HG03439 (cell line): ENCODE measurements around the gene GH1.
"Not testable (repeated sequence)": the region's sequence is repeated elsewhere in the genome, so short reads cannot be mapped to it uniquely, and the experiment has no call there.

Source experiments
- ATAC-seq: cut with Tn5 transposase; IDR thresholded peaks from one replicate; pipeline ENCODE4 v1.9.1; 2021; ENCODE audit warnings: mild to moderate bottlenecking, moderate library complexity; ENCODE audit not compliant: unreplicated experiment

The GH1 gene

DNA sequence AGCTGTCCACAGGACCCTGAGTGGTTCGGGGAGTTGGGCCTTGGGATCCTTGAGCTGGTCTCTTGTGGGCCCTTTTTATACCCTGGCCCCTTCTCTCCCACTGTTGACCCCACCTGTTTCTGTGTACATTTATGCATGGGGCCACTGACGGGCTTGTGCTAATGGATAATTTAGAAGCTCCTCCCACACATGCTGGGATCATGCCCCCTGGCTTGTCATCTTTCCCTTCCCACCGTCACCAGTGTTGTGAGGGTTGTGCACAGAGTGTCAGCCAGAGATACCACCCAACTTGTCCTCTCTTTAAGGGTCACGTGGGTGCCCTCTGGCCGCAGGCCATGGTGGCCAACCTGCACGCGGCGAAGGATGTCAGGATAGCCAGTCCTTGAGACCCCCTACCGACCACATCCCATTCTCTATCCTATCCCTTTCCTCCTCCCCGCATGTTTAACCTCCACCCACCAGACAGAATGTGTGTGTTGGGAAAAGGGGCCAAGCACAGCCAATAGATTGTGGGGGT lies at the start of gene GH1:
Gene GH1 (minus strand): TSS at position 51 of the 517 bp plus-strand sequence. CDS start 63 bp downstream, outside the sequence.
- not testable (repeated sequence) for ATAC-seq

DNA sequence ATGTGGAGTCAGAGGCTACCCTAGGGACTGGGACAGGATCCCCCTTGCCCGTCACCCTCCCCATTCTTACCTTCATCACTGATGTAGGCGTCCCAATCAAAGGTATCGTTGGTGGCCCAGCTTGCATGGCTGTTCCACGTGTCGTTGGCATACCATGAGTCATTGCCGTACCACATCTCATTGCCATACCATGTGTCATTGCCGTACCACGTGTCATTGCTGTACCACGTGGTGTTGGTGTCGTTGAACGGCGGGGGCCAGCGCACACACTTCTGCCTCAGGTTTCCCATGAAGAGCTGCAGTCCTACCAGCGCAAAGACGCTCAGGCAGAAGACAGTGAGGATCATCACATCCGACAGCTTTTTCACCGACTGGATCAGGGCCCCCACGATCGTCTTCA lies 49.3 kb upstream of the GH1 start:
- ATAC-seq = no peak

DNA sequence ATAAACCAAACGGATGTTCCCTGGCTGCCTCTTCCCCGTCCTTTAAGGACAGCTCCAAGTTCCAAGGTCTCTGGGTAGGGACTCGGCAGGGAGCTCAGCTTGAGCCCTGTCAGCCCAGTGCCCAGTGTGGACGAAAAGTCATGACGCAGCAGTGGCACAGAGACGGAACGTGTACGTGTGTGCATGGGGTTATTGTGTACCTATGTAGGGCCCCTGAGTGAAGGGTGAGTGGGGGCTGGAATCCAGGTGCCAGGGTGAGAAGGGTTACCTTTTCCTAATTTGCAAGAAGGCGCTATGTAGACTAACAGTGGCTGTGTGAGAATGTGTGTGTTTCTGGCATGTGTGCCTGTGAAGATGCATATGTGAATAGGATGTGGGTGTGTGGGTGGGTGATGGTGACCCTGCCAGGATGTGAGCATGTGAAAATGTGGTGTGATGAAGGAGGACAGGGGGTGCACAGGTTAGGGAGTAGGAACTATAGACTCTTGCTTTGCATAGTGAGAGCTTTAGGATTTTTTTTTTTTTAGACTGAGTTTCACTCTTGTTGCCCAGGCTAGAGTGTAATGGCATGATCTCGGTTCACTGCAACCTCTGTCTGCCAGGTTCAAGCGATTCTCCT lies 48.1 kb upstream of the GH1 start:
- no peak for ATAC-seq

DNA sequence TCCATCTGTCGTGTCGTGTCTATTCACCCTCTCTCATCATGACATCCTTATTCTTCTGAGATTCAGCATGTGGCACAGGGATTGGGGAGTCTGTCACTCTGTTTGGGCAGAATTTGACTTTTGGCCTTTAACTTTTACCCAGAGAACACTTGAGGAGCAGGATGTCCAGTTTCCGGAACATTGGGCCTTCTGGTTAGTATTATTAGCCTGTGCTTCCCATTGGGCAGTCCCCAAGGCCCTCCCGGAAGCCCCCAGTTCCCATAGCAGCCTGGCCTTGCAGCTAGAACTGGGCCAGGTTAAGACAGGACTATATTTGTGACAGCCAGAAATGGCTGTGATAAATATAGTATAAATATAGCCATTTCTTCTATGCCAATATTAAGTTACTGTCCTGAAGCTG lies 44.5 kb upstream of the GH1 start:
- ATAC-seq = no peak

DNA sequence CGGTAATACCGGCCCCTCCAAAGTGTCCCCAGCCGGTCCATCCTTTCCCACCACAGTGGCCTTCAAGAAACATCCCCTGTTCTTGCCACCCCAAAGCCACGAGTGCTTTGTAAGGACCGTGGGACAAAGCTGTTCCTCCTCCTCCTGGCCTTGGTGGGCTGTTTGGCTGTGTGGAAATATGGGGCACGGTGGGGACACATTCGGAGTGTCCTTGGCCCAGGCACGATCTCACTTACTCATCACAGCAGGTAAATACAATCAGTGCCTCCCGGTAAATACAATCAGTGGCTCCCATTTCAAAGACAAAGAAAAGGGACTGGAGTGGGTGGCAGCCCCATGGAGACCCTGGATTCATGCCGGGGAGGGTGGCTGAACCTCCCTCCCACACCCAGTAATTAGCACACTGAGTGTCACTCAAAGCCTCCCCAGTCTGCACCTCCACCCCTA lies 43.7 kb upstream of the GH1 start:
- no peak for ATAC-seq

DNA sequence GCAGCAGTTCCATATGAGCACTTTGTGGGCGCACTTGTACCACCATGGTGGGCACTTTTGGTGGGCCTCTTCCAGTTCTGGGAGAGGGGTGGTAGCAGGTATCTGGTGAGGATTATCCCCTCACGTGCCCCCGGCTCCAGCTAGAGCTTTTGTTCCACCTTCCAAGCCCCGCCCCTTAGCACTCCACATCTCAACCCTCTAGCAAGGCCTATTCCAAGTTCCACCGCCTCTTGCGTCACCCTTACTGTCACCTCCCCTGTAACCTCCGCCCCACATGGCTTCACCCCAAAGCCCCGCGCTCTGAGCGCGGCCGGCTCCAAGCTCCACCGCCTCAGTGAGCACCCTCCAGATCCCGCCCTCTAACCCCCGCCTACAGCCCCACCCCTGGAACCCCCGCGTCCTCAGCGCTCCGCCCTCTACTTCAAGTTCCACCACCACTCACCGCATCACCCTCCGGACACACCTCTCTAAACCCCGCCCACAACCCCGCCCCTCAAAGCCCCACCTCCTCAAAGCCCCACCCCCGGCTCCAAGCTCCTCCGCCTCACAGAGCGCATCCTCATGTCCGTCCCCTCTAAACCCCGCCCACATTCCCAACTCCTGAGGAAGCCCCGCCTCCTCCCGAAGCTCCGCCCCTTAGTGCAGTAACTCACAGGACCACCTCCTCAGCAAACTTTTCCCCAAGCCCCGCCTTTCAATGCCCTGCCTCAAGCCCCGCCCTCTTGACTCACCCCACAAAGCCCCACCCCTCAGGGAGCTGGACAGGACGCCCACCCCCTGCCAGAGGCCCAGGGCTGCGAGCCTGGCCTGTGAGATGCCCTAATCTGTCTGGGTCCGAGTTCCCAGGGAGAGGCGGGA lies 42.9 kb upstream of the GH1 start:
- ATAC-seq = no peak

DNA sequence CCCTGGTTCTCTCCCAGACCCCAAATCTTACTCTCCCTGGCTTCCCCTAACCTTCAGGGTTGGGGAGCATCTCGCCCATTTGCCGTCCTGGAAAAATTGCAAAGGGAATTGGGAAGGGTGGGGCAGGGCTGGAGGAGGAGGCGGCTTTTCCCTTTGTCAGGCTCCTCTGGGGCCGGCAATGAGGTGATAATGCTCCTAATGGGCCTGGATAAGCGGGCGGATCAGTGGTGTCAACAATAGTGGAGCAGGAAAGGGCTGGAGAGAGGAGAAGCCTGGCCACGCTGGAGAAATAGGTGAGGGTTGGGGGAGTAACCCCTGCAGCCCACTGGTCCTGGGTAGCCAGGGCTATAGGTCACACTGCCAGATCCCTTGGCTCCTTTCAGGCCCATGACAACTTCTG lies 41.8 kb upstream of the GH1 start:
- ATAC-seq = no peak

DNA sequence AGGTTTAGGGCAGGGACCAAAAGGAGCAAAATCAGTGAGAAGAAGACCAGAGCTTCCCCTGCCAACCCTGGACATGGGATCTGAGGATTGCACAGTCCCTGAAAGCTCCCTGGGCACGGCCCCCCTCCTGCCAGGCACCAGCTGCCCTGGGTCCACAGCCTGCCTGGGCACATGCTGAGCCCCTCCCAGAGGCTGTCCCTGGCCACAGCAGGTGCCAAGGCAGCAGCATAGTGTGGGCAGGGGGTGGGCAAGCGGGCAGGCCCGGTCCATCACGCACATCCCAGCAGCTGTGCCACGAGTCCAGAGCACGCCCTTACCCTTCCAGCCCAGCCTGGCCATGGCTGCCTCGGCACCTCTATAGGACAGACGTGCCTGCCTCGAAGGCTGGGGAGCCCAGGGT lies 41.4 kb upstream of the GH1 start:
- no peak for ATAC-seq

DNA sequence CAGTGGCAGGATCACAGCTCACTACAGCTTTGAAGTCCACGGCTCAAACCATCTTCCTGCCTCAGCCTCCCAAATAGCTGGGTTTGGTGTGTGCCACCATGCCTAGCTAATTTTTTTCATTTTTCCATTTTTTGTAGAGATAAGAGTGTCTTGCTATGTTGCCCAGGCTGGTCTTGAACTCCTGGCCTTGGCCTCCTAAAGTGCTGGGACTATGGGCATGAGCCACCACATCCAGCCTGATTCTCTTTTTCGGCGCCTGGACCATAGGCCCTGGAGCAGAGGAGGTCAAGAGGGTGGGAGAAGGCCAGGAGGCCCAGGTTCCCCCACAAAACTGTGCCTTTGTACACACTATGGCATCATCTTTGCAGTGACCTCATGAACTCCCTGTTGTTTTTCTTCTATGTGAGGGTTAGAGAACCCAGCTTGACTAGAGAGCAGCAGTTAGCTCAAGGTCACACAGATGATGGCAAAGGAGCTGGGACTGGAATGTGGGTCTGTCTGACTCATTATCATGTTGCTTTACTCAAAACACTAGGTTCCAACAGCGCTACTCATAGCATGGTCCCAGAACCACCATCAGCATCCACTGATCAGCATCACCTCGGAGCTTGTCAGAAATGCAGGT lies 37.8 kb upstream of the GH1 start:
- no peak for ATAC-seq

DNA sequence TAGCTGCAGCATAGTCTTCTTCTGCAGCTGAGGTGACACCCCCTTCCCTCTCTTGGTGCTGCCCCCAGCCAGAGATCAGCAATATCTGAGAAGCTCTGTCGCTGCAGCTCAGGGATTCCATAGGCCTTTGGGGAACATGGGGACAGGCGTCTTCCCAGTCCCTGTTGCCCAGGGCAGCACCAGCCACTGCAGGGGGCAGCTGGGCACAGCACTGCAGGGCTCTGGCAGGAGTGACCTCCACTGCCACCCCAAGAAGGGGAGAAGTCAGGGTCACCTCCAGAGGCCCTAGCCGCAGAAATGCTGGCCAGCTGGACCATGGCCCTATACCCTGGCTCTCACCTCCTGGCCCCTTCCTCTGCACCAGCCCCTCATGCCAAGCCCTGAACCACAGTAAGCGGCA lies 37.2 kb upstream of the GH1 start:
- ATAC-seq = no peak

DNA sequence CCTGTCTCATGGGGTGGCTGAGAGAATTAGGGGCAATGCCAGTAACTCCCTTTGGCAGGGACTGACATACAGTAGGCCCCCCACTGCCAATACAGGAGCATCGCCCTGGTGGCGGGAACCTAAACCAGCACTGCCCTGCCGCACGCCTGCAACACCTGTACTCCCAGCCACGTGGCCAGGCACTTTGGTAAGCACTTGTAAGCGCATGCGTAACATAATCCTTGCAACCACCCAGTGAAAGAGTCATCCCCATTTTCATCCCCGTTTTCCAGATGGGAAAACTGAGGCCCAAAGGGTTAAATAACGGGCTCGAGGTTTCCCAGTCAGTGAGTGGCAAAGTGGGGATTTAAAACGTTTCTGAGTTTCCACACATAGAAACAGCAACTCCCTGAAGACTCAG lies 36.6 kb upstream of the GH1 start:
- no peak for ATAC-seq

DNA sequence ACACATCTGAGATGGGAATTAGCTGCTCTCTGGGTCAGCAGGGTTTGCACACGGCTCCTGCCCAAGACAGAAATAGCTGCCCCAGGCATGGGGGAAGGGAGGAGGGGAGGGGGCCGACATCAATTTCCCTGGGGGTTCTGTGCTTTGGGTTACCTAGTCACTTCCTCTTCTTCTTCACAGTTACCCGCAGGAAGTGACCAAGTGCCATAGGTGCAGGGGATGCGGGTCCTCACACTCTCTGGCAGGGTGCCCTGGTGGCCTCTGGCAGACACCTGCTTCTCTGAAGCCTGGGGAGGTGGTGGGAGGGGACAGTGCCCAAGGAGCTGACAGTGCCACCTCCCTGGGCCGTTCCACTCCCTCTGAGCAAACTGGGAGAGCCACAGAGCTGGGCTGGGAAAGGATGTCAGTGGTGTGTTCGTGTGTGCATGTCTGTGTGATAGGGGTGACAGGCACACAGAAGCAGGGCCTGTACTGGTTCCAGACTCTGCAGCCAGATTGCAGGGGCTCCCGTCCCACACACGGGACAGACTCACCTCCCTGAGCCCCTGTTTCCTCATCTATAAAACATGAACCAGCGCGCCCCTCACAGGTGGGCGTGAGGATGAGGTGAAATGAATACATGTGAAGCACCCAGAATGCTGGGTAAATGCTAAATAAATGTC lies 35.9 kb upstream of the GH1 start:
- no peak for ATAC-seq

DNA sequence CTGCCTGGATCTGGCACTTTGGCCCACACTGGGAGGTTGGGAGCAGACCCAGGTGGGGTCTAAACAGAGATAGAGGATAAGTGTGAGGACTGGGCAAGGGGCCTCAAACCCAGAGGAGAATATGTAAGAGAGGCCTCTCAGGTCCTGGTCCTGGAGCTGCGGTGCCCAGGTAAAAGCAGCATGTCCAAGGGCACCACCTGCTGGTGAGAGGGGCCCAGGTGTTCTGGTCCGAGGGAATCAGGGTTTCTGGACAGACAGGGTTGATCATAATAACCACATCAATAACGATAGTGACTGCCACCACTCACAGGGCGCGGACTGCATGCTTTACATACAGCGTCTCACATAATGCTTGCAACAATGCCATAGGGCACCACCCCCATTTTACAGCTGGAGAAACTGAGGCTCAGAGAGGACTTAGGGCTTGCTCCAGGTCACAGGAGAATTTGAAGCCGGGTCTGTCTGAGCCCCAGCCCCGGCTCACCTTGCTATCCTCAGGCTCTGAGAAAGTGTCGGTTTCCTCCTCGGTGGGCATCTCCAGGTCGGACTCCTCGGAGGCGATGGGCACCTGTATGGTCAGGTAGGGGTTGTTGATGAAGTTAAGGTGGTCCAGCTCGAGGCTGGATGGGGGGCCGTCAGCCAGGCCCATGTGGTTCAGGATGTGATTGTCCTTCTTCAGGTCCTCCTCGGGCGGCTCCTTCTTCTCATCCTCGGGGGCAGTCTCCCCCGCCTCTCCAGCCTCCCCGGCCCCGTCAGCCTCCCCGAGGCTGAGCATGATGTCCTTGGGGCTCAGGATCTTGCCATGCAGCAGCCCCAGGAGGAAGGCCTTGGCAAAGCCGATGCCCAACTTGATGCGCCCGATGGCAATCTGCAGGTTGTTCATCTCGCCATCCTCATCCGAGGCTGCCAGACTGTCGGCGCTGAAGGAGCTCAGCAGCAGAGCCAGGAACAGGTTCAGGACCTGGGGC lies 32.6 kb upstream of the GH1 start:
- ATAC-seq = no peak

DNA sequence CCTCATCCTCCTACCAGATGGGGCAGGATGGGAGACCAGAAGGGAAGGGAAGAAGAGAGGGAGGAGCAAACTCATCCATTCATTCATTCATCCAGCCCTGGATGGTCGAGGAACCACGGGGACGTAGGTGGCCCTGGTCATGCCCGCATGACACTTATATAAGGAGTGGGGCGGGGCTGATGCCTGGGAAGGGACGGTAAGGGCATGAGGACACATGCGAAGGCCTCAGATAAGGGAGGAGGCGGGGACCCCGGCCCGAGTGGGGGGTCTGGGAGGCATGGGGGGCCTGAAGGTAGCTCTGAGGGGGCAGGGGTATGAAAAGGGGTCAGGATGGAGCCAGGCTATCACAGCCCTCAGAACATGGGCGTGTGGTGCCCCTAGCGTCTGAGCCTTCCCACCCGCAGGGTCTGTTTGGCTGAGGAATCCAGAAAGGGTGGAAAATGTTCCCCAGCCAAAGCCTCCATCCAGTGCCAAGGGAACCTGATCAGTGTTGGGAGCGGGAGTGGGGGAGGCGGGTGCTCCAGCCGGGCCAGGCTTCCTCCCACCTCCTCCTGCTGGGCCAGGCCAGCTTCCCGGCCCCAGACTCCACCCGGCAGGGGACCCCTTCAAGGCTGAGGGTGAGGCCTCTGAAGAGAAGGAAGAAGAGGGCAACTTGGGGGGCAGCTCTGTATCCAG lies 31.1 kb upstream of the GH1 start:
- no peak for ATAC-seq

DNA sequence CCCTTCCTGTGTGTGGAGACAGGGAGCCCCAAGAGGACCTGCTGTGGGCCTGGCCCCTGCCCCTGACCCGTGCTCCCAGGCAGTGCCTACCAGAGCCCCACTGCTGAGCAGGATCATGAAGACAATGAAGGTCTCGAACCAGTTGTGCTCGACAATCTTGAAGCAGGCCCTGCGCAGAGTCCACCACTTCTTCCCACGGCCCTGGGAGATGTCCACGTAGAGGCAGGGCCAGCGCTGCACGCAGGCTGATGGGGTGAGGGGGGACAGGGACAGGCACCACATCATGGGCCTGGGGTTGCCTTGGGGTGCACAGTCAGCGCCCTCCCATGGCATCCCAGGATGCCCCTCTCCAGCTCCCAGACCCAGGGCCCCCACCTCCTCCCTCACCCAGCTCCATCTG lies 29.9 kb upstream of the GH1 start:
- no peak for ATAC-seq

DNA sequence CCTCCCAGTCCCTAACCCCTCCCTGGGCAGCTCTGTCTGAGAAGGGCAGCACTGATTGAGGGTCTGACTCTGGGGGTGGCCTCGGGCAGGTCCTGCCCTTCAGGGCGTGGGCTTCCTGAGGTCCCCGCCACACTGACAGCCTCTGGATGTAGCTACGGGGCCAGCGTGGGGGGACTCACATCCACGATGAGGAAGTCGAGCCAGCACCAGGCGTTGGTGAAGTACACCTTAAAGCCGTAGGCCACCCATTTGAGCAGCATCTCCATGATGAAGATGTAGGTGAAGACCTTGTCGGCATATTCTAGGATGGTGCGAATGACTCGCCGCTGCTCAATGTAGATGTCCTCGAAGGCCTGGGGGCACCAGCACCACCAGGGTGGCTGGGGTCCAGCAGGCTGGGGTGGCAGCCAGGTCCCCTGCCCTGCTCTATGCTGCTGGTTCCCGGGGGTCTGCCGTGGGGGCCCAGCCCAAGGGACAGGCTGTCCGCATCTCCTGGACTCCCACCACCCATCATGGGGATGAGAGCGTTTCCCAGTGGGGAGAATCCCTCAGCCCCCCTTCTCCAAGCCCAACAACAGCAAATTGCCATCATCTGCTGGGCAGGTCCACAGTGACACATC lies 29.2 kb upstream of the GH1 start:
- ATAC-seq = no peak

DNA sequence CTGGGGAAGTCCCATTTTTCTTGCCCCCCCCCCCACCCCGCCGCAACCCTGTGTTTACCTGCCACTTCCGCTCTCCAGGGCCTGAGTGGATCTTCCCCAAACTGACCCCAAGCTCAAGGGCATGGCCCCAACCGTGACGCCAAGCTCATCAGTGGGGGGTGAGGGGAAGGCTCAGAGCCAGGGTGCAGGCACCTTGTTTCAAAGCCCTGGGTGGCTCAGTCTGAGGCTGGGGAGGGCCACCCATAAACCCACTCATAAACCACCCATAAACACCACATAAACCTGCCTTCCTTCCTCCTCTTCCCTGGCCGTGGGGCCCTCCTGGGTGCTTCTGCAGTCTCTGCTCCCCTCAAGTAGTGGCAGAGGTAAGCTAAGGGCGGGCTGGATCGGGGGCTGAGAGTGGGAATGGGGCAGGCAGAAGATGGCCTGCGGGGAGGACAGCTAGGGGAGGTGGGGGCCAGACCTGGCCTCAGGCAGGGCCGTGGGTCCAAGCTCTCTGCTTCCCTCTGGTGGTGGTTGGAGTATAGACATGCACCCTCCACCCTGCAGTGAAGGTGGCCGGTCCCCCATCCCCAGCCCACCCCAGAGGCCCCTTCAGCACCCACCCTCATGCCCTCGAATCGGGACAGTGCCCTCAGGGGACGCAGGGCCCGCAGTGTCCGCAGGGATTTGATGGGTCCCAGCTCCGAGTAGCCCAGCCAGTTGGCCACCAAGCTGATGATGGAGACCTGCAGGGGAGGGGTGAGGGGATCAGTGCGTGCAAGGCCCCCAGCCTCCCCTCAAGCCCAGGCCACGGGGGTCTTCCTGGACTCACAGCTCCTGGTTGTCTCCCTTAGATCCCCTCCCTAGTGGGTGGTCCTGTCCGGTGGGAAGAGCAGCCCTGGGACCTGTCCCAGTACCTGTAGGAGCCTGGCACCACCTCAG lies 28.1 kb upstream of the GH1 start:
- ATAC-seq = peak; percentile 71
